Endodermal cell (in vitro differentiated cells): Measurements from ENCODE around the gene APPL1. TPM values are rescaled to one million over a fixed set of nuclear protein-coding genes. Genes with fewer than 3 reads are reported as not detected.

Source experiments
- DNase-seq: peaks from one replicate; pipeline ENCODE4 v3.0.0-alpha.2; 2017
- H3K27ac ChIP-seq: 2 replicates; pipeline ENCODE4 v1.5.1; 2013; ENCODE audit warnings: mild to moderate bottlenecking, low read depth, low read length, moderate library complexity
- H3K27me3 ChIP-seq: 2 replicates; pipeline ENCODE4 v1.6.1; 2013; ENCODE audit warnings: mild to moderate bottlenecking, low read length, moderate library complexity; ENCODE audit not compliant: insufficient read depth, control insufficient read depth, poor library complexity, severe bottlenecking
- H3K36me3 ChIP-seq: 2 replicates; pipeline ENCODE4 v1.7.0; 2013; ENCODE audit warnings: mild to moderate bottlenecking, low read length, moderate library complexity; ENCODE audit not compliant: control insufficient read depth, insufficient read depth
- H3K4me1 ChIP-seq: one replicate; pipeline ENCODE4 v1.7.0; 2013; ENCODE audit warnings: low read length; ENCODE audit not compliant: control insufficient read depth, insufficient read depth
- H3K4me3 ChIP-seq: 2 replicates; pipeline ENCODE4 v1.5.1; 2013; ENCODE audit warnings: mild to moderate bottlenecking, low read length, moderate library complexity
- H3K9ac ChIP-seq: 2 replicates; pipeline ENCODE4 v1.6.1; 2013; ENCODE audit warnings: mild to moderate bottlenecking, low read length, moderate library complexity; ENCODE audit not compliant: poor library complexity, severe bottlenecking; ENCODE audit errors: extremely low read depth
- H3K9me3 ChIP-seq: 2 replicates; pipeline ENCODE4 v1.6.1; 2013; ENCODE audit warnings: mild to moderate bottlenecking, low read length, moderate library complexity; ENCODE audit not compliant: control insufficient read depth
- H3K27ac Mint-ChIP-seq: 2 replicates; pipeline ENCODE4 v1.8.0; 2020; ENCODE audit warnings: mixed read lengths
- H3K27me3 Mint-ChIP-seq: 2 replicates; pipeline ENCODE4 v1.8.0; 2021; ENCODE audit warnings: mild to moderate bottlenecking, mixed read lengths; ENCODE audit not compliant: insufficient read depth
- H3K36me3 Mint-ChIP-seq: 2 replicates; pipeline ENCODE4 v1.8.0; 2020; ENCODE audit warnings: low read depth, mixed read lengths
- H3K4me1 Mint-ChIP-seq: 2 replicates; pipeline ENCODE4 v1.8.0; 2020; ENCODE audit warnings: mixed read lengths
- H3K4me3 Mint-ChIP-seq: 2 replicates; pipeline ENCODE4 v1.8.0; 2020; ENCODE audit warnings: mild to moderate bottlenecking, moderate library complexity, mixed read lengths
- H3K9me3 Mint-ChIP-seq: 2 replicates; pipeline ENCODE4 v1.8.0; 2020; ENCODE audit warnings: mild to moderate bottlenecking, mixed read lengths
- WGBS, 2 experiments: methylation state at CpG; one replicate each; pipeline versions ENCODE4 v1.1.5 to v1.1.7; 2013; ENCODE audit warnings: missing lambda C conversion rate in 2 of 2, mixed read lengths in 1 of 2; ENCODE audit not compliant: insufficient coverage in 1 of 2, insufficient read length in 1 of 2; 5-methylcytosine and 5-hydroxymethylcytosine counted together
- total RNA-seq, 2 donors: library from RNA; stranded (reverse); fragmentation: NEBNext Ultra II Directional in 1 of 2; extraction: Animal tissue kit (Norgen Biotek cat#: 25700) in 1 of 2; gene quantifications; 2 replicates in 1 of 2; 3 replicates in 1 of 2; pipeline ENCODE4 v1.2.1, GENCODE V29; 2021
- TF ChIP-seq, protein P1 (sequence below): fragments of 200-600 bp; sonication (generic); conservative IDR thresholded peaks from 2 replicates; pipeline ENCODE4 v1.5.0; 2021; ENCODE audit warnings: antibody characterized with exemption, mild to moderate bottlenecking

The APPL1 gene
- total RNA-seq, 2 donors from 2014 or later: 46.9 to 61.1 TPM

DNA sequence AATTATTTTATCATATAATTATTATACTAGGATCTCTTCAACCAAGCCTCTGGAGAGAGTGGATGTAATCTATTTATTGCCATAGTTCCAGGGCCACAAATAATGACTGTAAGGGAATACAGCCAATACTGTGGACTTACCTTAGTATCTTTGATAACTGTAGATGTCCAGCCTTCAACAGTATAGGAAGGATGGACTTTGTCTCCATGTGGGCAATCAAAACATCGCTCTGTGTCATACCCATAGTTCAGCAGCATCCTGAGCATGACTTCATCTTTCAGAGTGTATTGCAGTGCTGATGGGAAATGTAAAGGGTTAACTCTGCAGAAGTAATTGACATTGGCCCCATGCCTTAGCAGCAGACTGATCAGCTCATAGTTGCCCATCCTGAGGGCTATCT is 50.7 kb downstream of the APPL1 start:
- Mint-ChIP-seq H3K27me3 (peaks cover 1% of the 10 kb centered on the region), H3K27ac (no peak overlapping the region), H3K36me3 (peaks cover 33% of the 10 kb centered on the region), H3K4me3 (no peak overlapping the region), H3K9me3 (peaks cover 25% of the 10 kb centered on the region), H3K4me1 (no peaks in the 10 kb centered on the region)
- Histone ChIP-seq H3K9ac (no peak overlapping the region), H3K4me1 (no peaks in the 10 kb centered on the region), H3K9me3 (peaks cover 27% of the 10 kb centered on the region), H3K36me3 (peaks cover 13% of the 10 kb centered on the region), H3K27me3 (no peaks in the 10 kb centered on the region), H3K4me3 (no peak overlapping the region), H3K27ac (no peak overlapping the region)
- TF ChIP-seq, protein P1, sequence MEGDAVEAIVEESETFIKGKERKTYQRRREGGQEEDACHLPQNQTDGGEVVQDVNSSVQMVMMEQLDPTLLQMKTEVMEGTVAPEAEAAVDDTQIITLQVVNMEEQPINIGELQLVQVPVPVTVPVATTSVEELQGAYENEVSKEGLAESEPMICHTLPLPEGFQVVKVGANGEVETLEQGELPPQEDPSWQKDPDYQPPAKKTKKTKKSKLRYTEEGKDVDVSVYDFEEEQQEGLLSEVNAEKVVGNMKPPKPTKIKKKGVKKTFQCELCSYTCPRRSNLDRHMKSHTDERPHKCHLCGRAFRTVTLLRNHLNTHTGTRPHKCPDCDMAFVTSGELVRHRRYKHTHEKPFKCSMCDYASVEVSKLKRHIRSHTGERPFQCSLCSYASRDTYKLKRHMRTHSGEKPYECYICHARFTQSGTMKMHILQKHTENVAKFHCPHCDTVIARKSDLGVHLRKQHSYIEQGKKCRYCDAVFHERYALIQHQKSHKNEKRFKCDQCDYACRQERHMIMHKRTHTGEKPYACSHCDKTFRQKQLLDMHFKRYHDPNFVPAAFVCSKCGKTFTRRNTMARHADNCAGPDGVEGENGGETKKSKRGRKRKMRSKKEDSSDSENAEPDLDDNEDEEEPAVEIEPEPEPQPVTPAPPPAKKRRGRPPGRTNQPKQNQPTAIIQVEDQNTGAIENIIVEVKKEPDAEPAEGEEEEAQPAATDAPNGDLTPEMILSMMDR: no peak
- 100% methylated on average over 1 of the region's 1 CpG; no CpG with 5 or more reads in 1 of the 2 experiments for WGBS, 2 experiments
- no peak for DNase-seq

DNA sequence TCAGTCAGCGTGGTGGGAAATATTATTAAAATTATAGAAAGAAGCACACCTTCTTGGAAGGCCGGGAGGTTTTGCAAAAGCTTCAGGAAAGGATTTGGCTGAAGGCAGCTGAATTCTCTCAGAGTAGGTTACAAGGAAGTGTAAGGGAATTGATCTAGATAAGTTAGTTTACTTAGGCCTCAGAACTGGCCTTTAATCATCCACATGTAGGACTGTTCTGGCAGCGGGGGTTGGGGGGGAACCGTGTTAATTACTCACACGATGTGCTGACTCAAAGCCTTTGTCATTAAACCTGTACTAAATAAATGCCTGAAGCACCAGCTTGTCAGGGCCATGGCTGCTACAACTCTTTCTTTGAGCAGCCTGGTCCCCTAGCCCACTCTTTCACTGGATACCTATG is 52.2 kb downstream of the APPL1 start:
- Mint-ChIP-seq H3K4me1 (no peaks in the 10 kb centered on the region), H3K4me3 (no peak overlapping the region), H3K36me3 (peaks cover 26% of the 10 kb centered on the region), H3K9me3 (peaks cover 25% of the 10 kb centered on the region), H3K27ac (no peak overlapping the region), H3K27me3 (peaks cover 1% of the 10 kb centered on the region)
- Histone ChIP-seq H3K27ac (no peak overlapping the region), H3K4me1 (no peaks in the 10 kb centered on the region), H3K9ac (no peak overlapping the region), H3K4me3 (no peak overlapping the region), H3K36me3 (peaks cover 9% of the 10 kb centered on the region), H3K27me3 (no peaks in the 10 kb centered on the region), H3K9me3 (peaks cover 27% of the 10 kb centered on the region)
- 91 to 100% methylated on average over 4 to 5 of the region's 5 CpGs for WGBS, 2 experiments
- no peak for DNase-seq
- TF ChIP-seq, protein P1: no peak

DNA sequence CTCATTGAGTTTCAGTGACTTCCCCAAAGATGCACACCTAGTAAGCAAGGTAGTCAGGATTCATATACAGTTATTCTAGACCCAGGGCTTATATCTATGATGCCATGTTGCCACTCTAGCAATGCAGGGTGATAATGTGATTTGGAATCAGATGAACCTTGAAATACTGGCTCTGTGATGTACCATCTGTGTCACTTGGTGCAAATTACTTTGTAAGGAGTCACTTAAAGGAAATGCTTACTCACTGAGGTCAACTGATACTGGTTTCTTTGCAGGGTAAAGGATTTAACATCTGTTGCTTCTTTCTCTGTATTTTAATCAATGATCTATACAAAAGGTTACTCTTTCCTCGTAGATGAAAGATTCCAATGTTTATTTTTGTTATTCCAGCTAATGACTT is 54.2 kb downstream of the APPL1 start:
- H3K27ac ChIP-seq: no peak overlapping the region
- no peak overlapping the region for H3K9ac ChIP-seq
- peaks cover 9% of the 10 kb centered on the region for H3K36me3 ChIP-seq
- Mint-ChIP-seq H3K27me3 (peaks cover 1% of the 10 kb centered on the region), H3K27ac (no peak overlapping the region), H3K4me3 (no peak overlapping the region), H3K9me3 (peaks cover 29% of the 10 kb centered on the region), H3K36me3 (peaks cover 23% of the 10 kb centered on the region), H3K4me1 (no peaks in the 10 kb centered on the region)
- H3K9me3 ChIP-seq: peaks cover 40% of the 10 kb centered on the region
- 82% methylated on average over 1 of the region's 1 CpG; no CpG with 5 or more reads in 1 of the 2 experiments for WGBS, 2 experiments
- no peaks in the 10 kb centered on the region for H3K27me3 ChIP-seq
- H3K4me1 ChIP-seq: no peaks in the 10 kb centered on the region
- no peak for DNase-seq
- TF ChIP-seq, protein P1: no peak
- no peak overlapping the region for H3K4me3 ChIP-seq
